Common myeloid progenitor, CD34-positive (primary cell): ENCODE measurements around the gene ZNF827.

ENCODE experiments used
- CTCF ChIA-PET: fragments of 350-600 bp; sonication (Branson Sonifier 250); formaldehyde crosslinking; loops from one replicate; lab custom pipeline; 2021; ENCODE audit warnings: antibody characterized with exemption; lab: Charles Lee
- POLR2A ChIA-PET: fragments of 350-600 bp; sonication (Branson Sonifier 250); formaldehyde crosslinking; loops from one replicate; lab custom pipeline; 2021; ENCODE audit warnings: antibody characterized with exemption; lab: Charles Lee
- DNase-seq, 3 donors: peaks; one replicate each; pipeline versions ENCODE4 v3.0.0 to v3.0.0-alpha.2; 2013
- H3K27ac ChIP-seq, 2 experiments: 1 replicate in 1 of 2; 2 replicates in 1 of 2; pipeline ENCODE4 v1.7.0; 2013; ENCODE audit warnings: inconsistent platforms in 2 of 2, low read length in 2 of 2, mild to moderate bottlenecking in 2 of 2, low read depth in 1 of 2, moderate library complexity in 1 of 2; ENCODE audit not compliant: severe bottlenecking in 2 of 2, insufficient read depth in 1 of 2, poor library complexity in 1 of 2
- H3K27me3 ChIP-seq, 5 experiments: replicated peaks in 2 of 5; 1 replicate in 3 of 5; 2 replicates in 2 of 5; pipeline versions ENCODE4 v1.6.1 to v1.7.0; 2013; ENCODE audit warnings: low read length in 4 of 5, mild to moderate bottlenecking in 2 of 5, moderate library complexity in 2 of 5, inconsistent platforms in 1 of 5; ENCODE audit not compliant: insufficient read depth in 5 of 5, control insufficient read depth in 4 of 5
- H3K36me3 ChIP-seq, 4 experiments: 1 replicate in 2 of 4; 2 replicates in 2 of 4; pipeline versions ENCODE4 v1.6.1 to v1.7.0; 2013; ENCODE audit warnings: low read length in 3 of 4, control low read depth in 1 of 4, mild to moderate bottlenecking in 1 of 4; ENCODE audit not compliant: control insufficient read depth in 4 of 4, insufficient read depth in 4 of 4
- H3K4me1 ChIP-seq, 4 experiments: 1 replicate in 3 of 4; 2 replicates in 1 of 4; pipeline versions ENCODE4 v1.6.1 to v1.7.1; 2013; ENCODE audit warnings: low read length in 3 of 4, mild to moderate bottlenecking in 3 of 4, control low read depth in 1 of 4, inconsistent platforms in 1 of 4, moderate library complexity in 1 of 4; ENCODE audit not compliant: control insufficient read depth in 4 of 4, insufficient read depth in 4 of 4; ENCODE audit errors: control extremely low read depth in 1 of 4
- H3K4me3 ChIP-seq, 7 experiments: 1 replicate in 4 of 7; 2 replicates in 3 of 7; pipeline versions ENCODE4 v1.5.1 to v1.7.0; 2013; ENCODE audit warnings: mild to moderate bottlenecking in 7 of 7, low read length in 6 of 7, moderate library complexity in 6 of 7, inconsistent platforms in 2 of 7, low read depth in 2 of 7, control low read depth in 1 of 7; ENCODE audit not compliant: insufficient read depth in 4 of 7, control insufficient read depth in 1 of 7; ENCODE audit errors: extremely low read depth in 1 of 7
- H3K9me3 ChIP-seq, 5 experiments: 1 replicate in 4 of 5; 2 replicates in 1 of 5; pipeline versions ENCODE4 v1.6.1 to v1.7.1; 2013; ENCODE audit warnings: low read length in 4 of 5, mild to moderate bottlenecking in 2 of 5, inconsistent platforms in 1 of 5, low read depth in 1 of 5, moderate library complexity in 1 of 5; ENCODE audit not compliant: control insufficient read depth in 4 of 5, insufficient read depth in 2 of 5; ENCODE audit errors: control extremely low read depth in 1 of 5
- WGBS: methylation state at CpG from one replicate; pipeline ENCODE4 v1.1.5; 2013; ENCODE audit not compliant: insufficient coverage; 5-methylcytosine and 5-hydroxymethylcytosine counted together

ZNF827 gene

GRCh38 chr4:145743641-145744040, 195.0 kb downstream of the ZNF827 start:
- H3K36me3 ChIP-seq, result no peaks in the 10 kb centered on the region
- CTCF ChIA-PET, result no interaction called here
- no peak overlapping the region for H3K27ac ChIP-seq
- WGBS, result 100% methylated on average over 1 of the region's 2 CpGs
- H3K9me3 ChIP-seq, result peaks cover 0 to 2% (median 0%) of the 10 kb centered on the region in 5 experiments
- no peak overlapping the region for H3K4me3 ChIP-seq
- POLR2A ChIA-PET, result no interaction called here
- H3K4me1 ChIP-seq, result no peaks in the 10 kb centered on the region
- no peaks in the 10 kb centered on the region for H3K27me3 ChIP-seq
- DNase-seq, result no peak

GRCh38 chr4:145740806-145741205, 197.8 kb downstream of the ZNF827 start:
- Histone ChIP-seq H3K36me3 (no peaks in the 10 kb centered on the region), H3K9me3 (peaks cover 0 to 2% (median 0%) of the 10 kb centered on the region in 5 experiments), H3K4me3 (no peak overlapping the region), H3K27me3 (no peaks in the 10 kb centered on the region), H3K4me1 (no peaks in the 10 kb centered on the region), H3K27ac (no peak overlapping the region)
- DNase-seq, result no peak
- ChIA-PET POLR2A (no interaction called here), CTCF (no interaction called here)
- 100% methylated on average over 1 of the region's 2 CpGs for WGBS

- WGBS, result 97% methylated on average over 5 of the region's 5 CpGs
- H3K36me3 ChIP-seq, result no peaks in the 10 kb centered on the region
- no peak overlapping the region for H3K27ac ChIP-seq
- DNase-seq, result no peak
- H3K4me1 ChIP-seq, result no peaks in the 10 kb centered on the region
- ChIA-PET CTCF (no interaction called here), POLR2A (no interaction called here)
- no peaks in the 10 kb centered on the region for H3K9me3 ChIP-seq
- no peaks in the 10 kb centered on the region for H3K27me3 ChIP-seq
- no peak overlapping the region for H3K4me3 ChIP-seq
Measured at GRCh38 chr4:145739845-145740244, 198.8 kb downstream of the ZNF827 start.

- Histone ChIP-seq H3K36me3 (no peaks in the 10 kb centered on the region), H3K9me3 (no peaks in the 10 kb centered on the region), H3K4me3 (no peak overlapping the region), H3K27ac (no peak overlapping the region), H3K27me3 (no peaks in the 10 kb centered on the region), H3K4me1 (peaks cover 0 to 11% (median 4%) of the 10 kb centered on the region in 4 experiments)
- DNase-seq, result no peak
- WGBS, result 95% methylated on average over 9 of the region's 9 CpGs
- CTCF ChIA-PET, result no interaction called here
- POLR2A ChIA-PET, result no interaction called here
Measured at GRCh38 chr4:145736241-145736831, 202.3 kb downstream of the ZNF827 start.

- Histone ChIP-seq H3K36me3 (no peaks in the 10 kb centered on the region), H3K27me3 (no peaks in the 10 kb centered on the region), H3K27ac (no peak overlapping the region), H3K9me3 (no peaks in the 10 kb centered on the region), H3K4me1 (peaks cover 0 to 11% (median 4%) of the 10 kb centered on the region in 4 experiments), H3K4me3 (no peak overlapping the region)
- DNase-seq, result no peak
- POLR2A ChIA-PET, result no interaction called here
- CTCF ChIA-PET, result no interaction called here
- WGBS, result 93% methylated on average over 2 of the region's 4 CpGs
Measured at GRCh38 chr4:145735827-145736226, 202.8 kb downstream of the ZNF827 start.

- no peak for DNase-seq
- peaks cover 0 to 11% (median 4%) of the 10 kb centered on the region in 4 experiments for H3K4me1 ChIP-seq
- POLR2A ChIA-PET, result no interaction called here
- no peaks in the 10 kb centered on the region for H3K36me3 ChIP-seq
- 100% methylated on average over 1 of the region's 2 CpGs for WGBS
- CTCF ChIA-PET, result no interaction called here
- no peaks in the 10 kb centered on the region for H3K27me3 ChIP-seq
- no peaks in the 10 kb centered on the region for H3K9me3 ChIP-seq
- H3K4me3 ChIP-seq, result no peak overlapping the region
- H3K27ac ChIP-seq, result no peak overlapping the region
Measured at GRCh38 chr4:145735347-145735675, 203.3 kb downstream of the ZNF827 start.

- Histone ChIP-seq H3K4me1 (peaks cover 0 to 11% (median 4%) of the 10 kb centered on the region in 4 experiments), H3K4me3 (no peak overlapping the region), H3K27me3 (no peaks in the 10 kb centered on the region), H3K36me3 (no peaks in the 10 kb centered on the region), H3K9me3 (no peaks in the 10 kb centered on the region), H3K27ac (no peak overlapping the region)
- ChIA-PET POLR2A (no interaction called here), CTCF (interaction anchor here (1.1 kb wide), 1 partner anchor 89 kb away, joined by 3 read pairs; no protein-coding TSS in a partner anchor)
- DNase-seq, result no peak
- 91% methylated on average over 13 of the region's 14 CpGs for WGBS
Measured at GRCh38 chr4:145734576-145735346, 203.9 kb downstream of the ZNF827 start.
